Thyroid gland (tissue), 4 donors: ENCODE results near the gene SLC26A3. TPM values are rescaled to one million over a fixed set of nuclear protein-coding genes. Genes with fewer than 3 reads are reported as not detected.
A peak's percentile ranks its signal among the peaks of the same experiment; 100 is the strongest.

Source experiments
- DNase-seq, 2 donors: peaks; one replicate each; pipeline ENCODE4 v3.0.0-alpha.2; 2019
- H3K27ac ChIP-seq, 3 donors: fragments of 200-600 bp; sonication (generic); 1 replicate in 2 of 3; 2 replicates in 1 of 3; pipeline ENCODE4 v1.5.1; 2016 to 2019; ENCODE audit warnings: mild to moderate bottlenecking in 1 of 3, moderate library complexity in 1 of 3
- H3K27me3 ChIP-seq: fragments of 200-600 bp; sonication (generic); one replicate; pipeline ENCODE4 v1.5.1; 2019
- H3K36me3 ChIP-seq, 2 donors: fragments of 200-600 bp; sonication (generic); one replicate each; pipeline ENCODE4 v1.5.1; 2016 to 2019
- H3K4me1 ChIP-seq, 2 donors: fragments of 200-600 bp; sonication (generic); one replicate each; pipeline ENCODE4 v1.5.1; 2017 to 2019
- H3K4me3 ChIP-seq, 3 donors: fragments of 200-600 bp; sonication (generic); replicated peaks in 1 of 3; 1 replicate in 2 of 3; 2 replicates in 1 of 3; pipeline ENCODE4 v1.5.1; 2016; ENCODE audit warnings: mild to moderate bottlenecking in 1 of 3
- H3K9me3 ChIP-seq: fragments of 200-600 bp; sonication (generic); one replicate; pipeline ENCODE4 v1.5.1; 2017
- CTCF ChIP-seq, 6 experiments: fragments of 200-600 bp in 3 of 6; fragments of 450-650 bp in 3 of 6; sonication (generic) in 3 of 6; IDR thresholded peaks; one replicate each; pipeline ENCODE4 v1.5.1; 2016 to 2019; ENCODE audit warnings: antibody characterized with exemption in 6 of 6, mild to moderate bottlenecking in 2 of 6, inconsistent platforms in 1 of 6, moderate library complexity in 1 of 6
- POLR2A ChIP-seq, 2 donors: fragments of 450-650 bp; IDR thresholded peaks; one replicate each; pipeline ENCODE4 v1.6.1; 2017; ENCODE audit warnings: antibody characterized with exemption in 2 of 2, mild to moderate bottlenecking in 2 of 2, moderate library complexity in 1 of 2
- WGBS, 2 donors: methylation state at CpG; one replicate each; pipeline ENCODE4 v1.1.5; 2017; 5-methylcytosine and 5-hydroxymethylcytosine counted together
- intact Hi-C: fragments of 100-400 bp; cut with DNase I; formaldehyde crosslinking; loops from one replicate; pipeline ENCODE4 v1.15.1; 2023
- total RNA-seq, 4 donors: library from RNA; depleted of rRNA; stranded (reverse); fragments of >200 nt; gene quantifications; one replicate each; pipeline ENCODE4 v1.2.3, GENCODE V29; 2016

SLC26A3 gene
- total RNA-seq, 4 donors from 2014 or later, result 0.45 TPM; not detected in 3

- intact Hi-C loops, result no loop called here
- Histone ChIP-seq H3K27ac (peak overlapping the region; percentile 40 to 93 (median 63)), H3K27me3 (no peaks in the 10 kb centered on the region), H3K9me3 (no peaks in the 10 kb centered on the region), H3K4me3 (no peak overlapping the region), H3K36me3 (no peaks in the 10 kb centered on the region), H3K4me1 (peaks cover 45 to 64% of the 10 kb centered on the region in 2 donors)
- TF ChIP-seq CTCF (IDR thresholded peaks at IDR 0.05), result no peak
- DNase-seq, result no peak
- 83 to 84% methylated on average over 4 of the region's 4 CpGs for WGBS, 2 donors
Measured at GRCh38 chr7:107718456-107719193, 84.4 kb downstream of the SLC26A3 start.

GRCh38 chr7:107715531-107715930 is 87.5 kb downstream of the SLC26A3 start:
- Histone ChIP-seq H3K27ac (peak overlapping the region; percentile 71 to 93 (median 84)), H3K4me1 (peaks cover 59 to 72% of the 10 kb centered on the region in 2 donors), H3K9me3 (no peaks in the 10 kb centered on the region), H3K4me3 (no peak overlapping the region), H3K27me3 (no peaks in the 10 kb centered on the region), H3K36me3 (no peaks in the 10 kb centered on the region)
- intact Hi-C loops, result no loop called here
- TF ChIP-seq CTCF (IDR thresholded peaks at IDR 0.05) (no peak), POLR2A (IDR thresholded peaks at IDR 0.05) (peak in 1 of 2 donors; percentile 15)
- WGBS, 2 donors, result 78 to 80% methylated on average over 6 of the region's 6 CpGs
- no peak for DNase-seq

Other genes with a start within 250 kb of the SLC26A3 start
- gene COG5, start 239.3 kb downstream of the SLC26A3 start, total RNA-seq, result 100 to 1,000 TPM; 108 to 268 (median 148) TPM
- gene DUS4L, start 239.3 kb downstream of the SLC26A3 start, total RNA-seq, result 10 to 100 TPM; 14.6 to 16.9 (median 16.1) TPM
- 100 to 1,000 TPM; 217 to 276 (median 221) TPM for gene BCAP29, start 223.0 kb downstream of the SLC26A3 start, total RNA-seq
- gene SLC26A4, start 142.4 kb downstream of the SLC26A3 start, total RNA-seq, result 100 to 1,000 TPM; 193 to 299 (median 254) TPM
- 10 to 100 TPM; 27.0 to 41.6 (median 33.5) TPM for gene CBLL1, start 59.1 kb downstream of the SLC26A3 start, total RNA-seq
- gene DLD, start 88.0 kb upstream of the SLC26A3 start, total RNA-seq, result 100 to 1,000 TPM; 108 to 343 (median 213) TPM
- gene LAMB1, start 199.9 kb upstream of the SLC26A3 start, total RNA-seq, result 100 to 1,000 TPM; 103 to 112 (median 106) TPM